GM18868 (cell line): ENCODE measurements around the gene IFITM5.

ENCODE experiments used
- ATAC-seq: cut with Tn5 transposase; IDR thresholded peaks from one replicate; pipeline ENCODE4 v1.9.1; 2021; ENCODE audit warnings: mild to moderate bottlenecking, moderate library complexity; ENCODE audit not compliant: unreplicated experiment

The IFITM5 gene

DNA sequence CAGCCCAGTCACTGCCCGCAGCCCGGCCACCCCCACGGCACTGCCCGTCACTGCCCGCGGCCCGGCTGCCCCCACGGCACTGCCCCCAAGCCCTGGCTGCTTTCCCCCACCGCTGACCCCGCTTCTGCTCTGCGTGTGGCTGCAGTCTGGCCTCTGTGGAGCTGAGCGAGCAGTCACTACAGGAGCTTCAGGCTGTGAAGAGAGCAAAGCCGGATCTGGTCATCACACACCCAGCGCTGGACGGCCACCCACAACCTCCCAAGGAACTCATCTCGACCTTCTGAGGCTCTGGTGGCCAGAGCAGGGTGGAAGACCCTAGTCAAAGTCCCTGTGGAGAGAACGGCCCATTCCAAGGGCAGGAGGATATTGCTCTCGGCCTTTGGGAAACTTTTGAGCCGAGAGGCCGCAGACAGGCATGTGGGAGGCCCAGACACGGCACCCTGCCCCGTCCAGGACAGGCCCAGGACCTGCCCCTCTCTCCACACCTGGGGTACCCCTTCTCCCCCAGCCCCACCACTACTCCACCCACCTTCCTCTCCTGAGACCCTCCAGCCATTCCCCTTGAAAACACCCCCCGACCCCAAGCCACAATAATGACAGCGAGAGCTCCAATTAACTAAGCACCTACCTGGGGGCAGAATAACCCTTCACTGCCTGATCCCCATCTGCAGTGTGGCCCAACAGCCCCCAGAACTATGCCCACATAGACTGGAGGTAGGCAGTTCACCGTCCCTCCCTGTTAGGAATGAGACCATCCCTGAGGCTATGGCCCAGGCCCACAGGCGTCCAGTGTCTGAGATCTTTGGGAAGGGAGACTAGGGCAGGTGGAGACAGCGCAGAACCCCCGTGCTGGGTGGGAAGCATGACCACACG is 14.1 kb downstream of the IFITM5 start:
- ATAC-seq, result no peak

- ATAC-seq, result no peak
Observed at GRCh38 chr11:284105-285020, 15.0 kb downstream of the IFITM5 start.

DNA sequence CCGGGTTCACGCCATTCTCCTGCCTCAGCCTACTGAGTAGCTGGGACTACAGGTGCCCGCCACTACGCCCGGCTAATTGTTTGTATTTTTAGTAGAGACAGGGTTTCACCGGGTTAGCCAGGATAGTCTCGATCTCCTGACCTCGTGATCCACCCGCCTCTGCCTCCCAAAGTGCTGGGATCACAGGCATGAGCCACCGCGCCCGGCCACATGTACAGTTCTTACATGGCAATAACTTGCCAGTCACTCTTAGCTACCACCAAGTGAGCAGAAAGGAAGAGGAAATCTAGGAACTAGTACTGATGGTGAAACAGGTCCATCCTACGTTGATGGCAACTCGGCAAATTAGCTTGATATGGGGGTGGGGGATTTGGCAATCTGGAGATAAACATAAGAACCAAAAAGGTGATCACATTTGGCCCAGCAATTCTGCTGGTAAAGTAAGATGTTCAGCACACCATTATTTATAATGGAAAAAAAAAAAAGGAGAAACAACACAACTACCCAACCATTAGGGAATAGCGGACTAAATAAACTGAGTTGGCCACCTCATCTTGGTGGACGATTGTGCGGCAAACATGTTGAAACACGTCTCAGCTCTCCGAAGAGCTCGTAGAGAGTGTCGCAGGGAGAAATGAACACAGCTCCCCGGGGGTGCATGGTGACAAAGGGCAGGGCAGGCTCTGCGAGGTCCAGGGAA is 15.8 kb downstream of the IFITM5 start:
- no peak for ATAC-seq

DNA sequence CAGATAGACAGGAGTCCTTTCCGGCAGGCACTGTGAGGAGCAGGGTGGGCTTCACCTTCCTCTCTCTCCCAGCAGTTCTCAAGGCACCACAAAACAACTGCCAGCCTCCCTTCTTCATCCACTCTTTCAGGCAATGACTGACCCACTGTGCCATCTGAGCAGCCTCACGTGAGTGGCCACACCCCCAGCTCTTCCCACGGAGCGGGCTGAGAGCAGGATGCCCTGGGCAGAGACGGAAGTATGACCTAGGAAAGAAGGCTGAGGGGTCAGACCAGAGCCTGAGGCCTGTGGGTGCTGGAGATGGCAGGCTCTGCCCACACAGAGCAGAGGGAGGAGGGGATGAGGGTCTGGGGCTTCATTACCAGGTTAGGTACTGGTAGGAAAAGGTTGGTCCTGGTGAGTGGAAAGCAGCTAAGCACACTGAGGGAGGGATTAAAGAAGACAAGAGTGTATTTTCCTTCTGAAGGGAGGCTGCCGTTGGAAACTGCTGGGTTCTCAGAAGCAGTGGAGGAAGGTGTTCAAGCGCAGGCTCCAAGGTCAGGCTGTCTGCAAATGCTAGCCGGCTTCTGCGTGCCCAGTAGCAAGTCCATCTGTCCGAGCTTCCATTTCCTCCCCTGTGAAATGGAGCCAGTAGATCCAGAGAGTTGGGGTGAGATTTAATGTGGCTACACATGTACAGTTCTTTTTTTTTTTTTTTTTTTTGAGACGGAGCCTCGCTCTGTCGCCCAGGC is 16.5 kb downstream of the IFITM5 start:
- ATAC-seq, result no peak

GRCh38 chr11:282171-282570 is 17.2 kb downstream of the IFITM5 start:
- no peak for ATAC-seq

- ATAC-seq, result no peak
Observed at GRCh38 chr11:281486-282161, 17.7 kb downstream of the IFITM5 start.

- ATAC-seq, result no peak
Observed at GRCh38 chr11:280706-281485, 18.4 kb downstream of the IFITM5 start.

DNA sequence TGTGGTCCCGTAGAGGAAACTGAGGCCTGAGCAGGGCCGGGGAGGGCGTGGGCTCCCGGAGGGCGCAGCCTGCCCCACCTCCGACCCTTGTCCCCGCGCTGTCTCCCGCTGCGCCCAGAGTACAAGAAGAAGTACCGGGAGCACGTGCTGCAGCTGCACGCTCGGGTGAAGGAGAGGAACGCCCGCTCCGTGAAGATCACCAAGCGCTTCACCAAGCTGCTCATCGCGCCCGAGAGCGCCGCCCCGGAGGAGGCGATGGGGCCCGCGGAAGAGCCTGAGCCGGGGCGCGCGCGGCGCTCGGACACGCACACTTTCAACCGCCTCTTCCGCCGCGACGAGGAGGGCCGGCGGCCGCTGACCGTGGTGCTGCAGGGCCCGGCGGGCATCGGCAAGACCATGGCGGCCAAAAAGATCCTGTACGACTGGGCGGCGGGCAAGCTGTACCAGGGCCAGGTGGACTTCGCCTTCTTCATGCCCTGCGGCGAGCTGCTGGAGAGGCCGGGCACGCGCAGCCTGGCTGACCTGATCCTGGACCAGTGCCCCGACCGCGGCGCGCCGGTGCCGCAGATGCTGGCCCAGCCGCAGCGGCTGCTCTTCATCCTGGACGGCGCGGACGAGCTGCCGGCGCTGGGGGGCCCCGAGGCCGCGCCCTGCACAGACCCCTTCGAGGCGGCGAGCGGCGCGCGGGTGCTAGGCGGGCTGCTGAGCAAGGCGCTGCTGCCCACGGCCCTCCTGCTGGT is 19.2 kb downstream of the IFITM5 start:
- no peak for ATAC-seq

GRCh38 chr11:279040-279965 is 20.0 kb downstream of the IFITM5 start:
- ATAC-seq, result no peak

- no peak for ATAC-seq
Observed at GRCh38 chr11:278001-278951, 21.1 kb downstream of the IFITM5 start, which contains the start of gene NLRP6. Gene NLRP6, plus strand, starts transcription at chr11:278407. Its CDS starts 163 bp downstream, at chr11:278570.

GRCh38 chr11:276219-276618 is 23.1 kb downstream of the IFITM5 start:
- ATAC-seq, result no peak

DNA sequence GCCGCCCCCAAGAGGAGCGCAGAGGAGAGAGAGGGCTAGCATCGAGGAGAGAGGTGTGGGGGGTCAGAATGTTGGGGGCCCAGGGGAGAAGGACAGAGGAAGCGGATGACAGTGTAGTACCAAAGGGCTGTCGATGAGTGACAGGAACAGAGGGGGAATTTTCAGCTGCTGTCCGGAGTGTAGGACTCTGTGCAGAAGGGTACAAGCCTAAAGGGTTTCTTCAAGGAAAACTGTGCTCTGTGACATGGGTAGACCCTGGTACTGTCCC is 26.5 kb downstream of the IFITM5 start:
- ATAC-seq, result no peak

DNA sequence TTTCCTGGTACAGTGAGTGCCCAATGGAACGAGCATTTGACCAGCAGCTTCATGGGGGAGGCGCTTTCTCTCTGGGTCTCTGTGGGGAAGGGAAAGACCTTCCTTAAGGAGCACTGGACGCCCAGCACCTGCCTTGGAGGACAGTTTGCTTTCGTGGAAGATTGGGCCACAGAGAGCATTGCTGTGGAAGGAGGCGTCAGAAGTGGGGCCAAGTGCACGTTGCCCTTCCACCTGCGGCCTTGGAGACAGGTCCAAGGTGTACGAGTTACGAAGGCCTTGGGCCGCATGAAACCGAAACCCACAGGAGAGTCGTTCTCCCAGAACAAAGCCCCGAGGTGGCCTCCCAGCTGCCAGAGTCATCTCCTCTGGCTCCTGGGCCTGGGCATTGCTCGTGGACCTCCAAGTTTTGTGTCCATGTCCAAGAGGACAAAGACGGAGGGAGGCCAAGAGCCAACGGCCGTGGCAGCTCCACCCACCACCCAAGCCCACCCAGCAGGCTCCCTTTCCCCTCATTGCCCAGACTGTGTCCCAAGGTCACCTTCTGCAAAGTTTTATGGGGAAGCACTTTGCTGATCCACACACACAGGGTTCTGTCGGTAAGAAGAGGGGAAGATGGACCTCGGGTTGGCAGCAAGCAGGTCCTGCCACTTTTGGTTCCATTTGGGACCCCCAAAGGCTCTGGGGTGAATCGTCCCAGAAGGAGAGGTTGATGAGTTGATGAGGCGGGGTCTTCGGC is 27.0 kb downstream of the IFITM5 start:
- ATAC-seq, result no peak

DNA sequence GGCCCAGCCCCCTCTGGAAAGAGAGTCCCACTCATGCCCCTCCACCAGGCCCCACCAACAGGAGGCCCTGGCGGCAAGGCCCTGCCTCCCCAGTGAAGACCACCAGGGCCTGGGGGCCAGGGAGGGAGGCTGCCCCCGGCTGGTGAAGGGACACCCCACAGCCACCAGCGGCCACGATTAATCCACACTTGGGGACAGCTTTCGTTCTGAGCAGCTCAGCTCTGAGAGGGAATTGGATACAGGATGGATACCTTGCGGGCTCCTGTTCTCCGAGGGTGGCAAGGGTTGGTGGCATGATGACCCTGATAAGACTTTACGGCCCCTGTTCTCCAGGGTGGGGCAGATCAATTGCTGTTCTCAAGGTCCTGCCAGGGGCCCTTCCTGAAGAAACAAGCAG is 28.0 kb downstream of the IFITM5 start:
- no peak for ATAC-seq

GRCh38 chr11:270451-271318 is 28.6 kb downstream of the IFITM5 start:
- ATAC-seq, result no peak
